Nephron (organoid): ENCODE measurements around the gene TRMT2B.
"Not testable (repeated sequence)": the region's sequence is repeated elsewhere in the genome, so short reads cannot be mapped to it uniquely, and the experiment has no call there.

Experiments
- H3K27ac Mint-ChIP-seq, 3 experiments: 2 replicates each; pipeline ENCODE4 v1.8.0; 2020; ENCODE audit warnings: mixed read lengths in 3 of 3, mild to moderate bottlenecking in 2 of 3, moderate library complexity in 1 of 3
- H3K27me3 Mint-ChIP-seq: 2 replicates; pipeline ENCODE4 v1.8.0; 2021; ENCODE audit warnings: low read depth, mild to moderate bottlenecking, moderate library complexity, mixed read lengths
- H3K36me3 Mint-ChIP-seq: 2 replicates; pipeline ENCODE4 v1.8.0; 2020; ENCODE audit warnings: low read depth, mixed read lengths
- H3K4me1 Mint-ChIP-seq: 2 replicates; pipeline ENCODE4 v1.8.0; 2020; ENCODE audit warnings: mixed read lengths
- H3K4me3 Mint-ChIP-seq, 3 experiments: 2 replicates each; pipeline ENCODE4 v1.8.0; 2020; ENCODE audit warnings: mild to moderate bottlenecking in 3 of 3, mixed read lengths in 3 of 3, moderate library complexity in 2 of 3
- H3K9me3 Mint-ChIP-seq: 2 replicates; pipeline ENCODE4 v1.8.0; 2020; ENCODE audit warnings: mixed read lengths
- TF ChIP-seq, protein P1 (sequence below), 3 experiments: fragments of 200-600 bp; sonication (generic); IDR thresholded peaks; one replicate each; pipeline ENCODE4 v1.5.0; 2021; ENCODE audit warnings: antibody characterized with exemption in 3 of 3; ENCODE audit not compliant: unreplicated experiment in 3 of 3

Gene TRMT2B

GRCh38 chrX:101022020-101022419 lies 29.9 kb downstream of the TRMT2B start:
- Mint-ChIP-seq H3K27ac (no peak overlapping the region), H3K4me3 (no peak overlapping the region), H3K27me3 (no peaks in the 10 kb centered on the region), H3K4me1 (no peaks in the 10 kb centered on the region), H3K9me3 (peaks cover 6% of the 10 kb centered on the region), H3K36me3 (peaks cover 28% of the 10 kb centered on the region)
- TF ChIP-seq, protein P1, sequence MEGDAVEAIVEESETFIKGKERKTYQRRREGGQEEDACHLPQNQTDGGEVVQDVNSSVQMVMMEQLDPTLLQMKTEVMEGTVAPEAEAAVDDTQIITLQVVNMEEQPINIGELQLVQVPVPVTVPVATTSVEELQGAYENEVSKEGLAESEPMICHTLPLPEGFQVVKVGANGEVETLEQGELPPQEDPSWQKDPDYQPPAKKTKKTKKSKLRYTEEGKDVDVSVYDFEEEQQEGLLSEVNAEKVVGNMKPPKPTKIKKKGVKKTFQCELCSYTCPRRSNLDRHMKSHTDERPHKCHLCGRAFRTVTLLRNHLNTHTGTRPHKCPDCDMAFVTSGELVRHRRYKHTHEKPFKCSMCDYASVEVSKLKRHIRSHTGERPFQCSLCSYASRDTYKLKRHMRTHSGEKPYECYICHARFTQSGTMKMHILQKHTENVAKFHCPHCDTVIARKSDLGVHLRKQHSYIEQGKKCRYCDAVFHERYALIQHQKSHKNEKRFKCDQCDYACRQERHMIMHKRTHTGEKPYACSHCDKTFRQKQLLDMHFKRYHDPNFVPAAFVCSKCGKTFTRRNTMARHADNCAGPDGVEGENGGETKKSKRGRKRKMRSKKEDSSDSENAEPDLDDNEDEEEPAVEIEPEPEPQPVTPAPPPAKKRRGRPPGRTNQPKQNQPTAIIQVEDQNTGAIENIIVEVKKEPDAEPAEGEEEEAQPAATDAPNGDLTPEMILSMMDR (IDR thresholded peaks at IDR 0.05; ENCODE audit: unreplicated experiment in 3 of 3) = no peak

GRCh38 chrX:101012031-101012430 lies 39.9 kb downstream of the TRMT2B start:
- H3K27me3 Mint-ChIP-seq, H3K4me3 Mint-ChIP-seq, H3K9me3 Mint-ChIP-seq, H3K4me1 Mint-ChIP-seq, H3K27ac Mint-ChIP-seq: not testable (repeated sequence)
- peaks cover 26% of the 10 kb centered on the region for H3K36me3 Mint-ChIP-seq

- Mint-ChIP-seq H3K4me1 (no peaks in the 10 kb centered on the region), H3K36me3 (peaks cover 14% of the 10 kb centered on the region), H3K27ac (no peak overlapping the region), H3K4me3 (no peak overlapping the region), H3K9me3 (peaks cover 8% of the 10 kb centered on the region), H3K27me3 (no peaks in the 10 kb centered on the region)
- TF ChIP-seq, protein P1 (IDR thresholded peaks at IDR 0.05; ENCODE audit: unreplicated experiment in 3 of 3) = no peak
These were observed 42.8 kb downstream of the TRMT2B start for GRCh38 chrX:101009090-101009489.

GRCh38 chrX:100999451-100999850 lies 52.5 kb downstream of the TRMT2B start:
- TF ChIP-seq, protein P1 (IDR thresholded peaks at IDR 0.05; ENCODE audit: unreplicated experiment in 3 of 3) = no peak
- H3K9me3 Mint-ChIP-seq = peaks cover 6% of the 10 kb centered on the region

DNA sequence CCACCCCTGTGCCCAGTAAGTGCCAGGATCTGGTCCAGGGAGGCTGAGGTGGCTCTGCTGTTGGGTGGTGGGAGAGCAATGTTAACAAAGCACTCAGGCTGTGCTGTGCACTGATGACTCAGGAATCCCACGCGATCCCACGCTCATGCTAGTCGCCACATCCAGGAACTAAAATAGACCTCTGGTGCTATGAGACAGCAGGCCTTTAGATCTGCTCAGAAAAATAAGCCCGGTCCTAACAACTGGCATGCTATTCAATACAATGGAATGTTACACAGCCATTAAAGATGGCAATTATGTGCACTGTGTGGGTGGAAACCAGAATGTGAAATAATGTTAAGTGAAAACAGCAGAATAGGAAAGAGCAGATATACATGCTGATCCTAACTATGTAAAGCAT lies 56.4 kb downstream of the TRMT2B start:
- H3K27ac Mint-ChIP-seq = no peak overlapping the region
- peaks cover 10% of the 10 kb centered on the region for H3K9me3 Mint-ChIP-seq
- H3K36me3 Mint-ChIP-seq = no peaks in the 10 kb centered on the region
- TF ChIP-seq, protein P1 (IDR thresholded peaks at IDR 0.05; ENCODE audit: unreplicated experiment in 3 of 3) = no peak
- H3K4me3 Mint-ChIP-seq = no peak overlapping the region
- no peaks in the 10 kb centered on the region for H3K4me1 Mint-ChIP-seq
- H3K27me3 Mint-ChIP-seq = no peaks in the 10 kb centered on the region

More at GRCh38 chrX:100999451-100999850, 52.5 kb downstream of the TRMT2B start:
- Mint-ChIP-seq H3K27ac (no peak overlapping the region), H3K36me3 (no peaks in the 10 kb centered on the region), H3K4me3 (no peak overlapping the region), H3K4me1 (no peaks in the 10 kb centered on the region), H3K27me3 (no peaks in the 10 kb centered on the region)

DNA sequence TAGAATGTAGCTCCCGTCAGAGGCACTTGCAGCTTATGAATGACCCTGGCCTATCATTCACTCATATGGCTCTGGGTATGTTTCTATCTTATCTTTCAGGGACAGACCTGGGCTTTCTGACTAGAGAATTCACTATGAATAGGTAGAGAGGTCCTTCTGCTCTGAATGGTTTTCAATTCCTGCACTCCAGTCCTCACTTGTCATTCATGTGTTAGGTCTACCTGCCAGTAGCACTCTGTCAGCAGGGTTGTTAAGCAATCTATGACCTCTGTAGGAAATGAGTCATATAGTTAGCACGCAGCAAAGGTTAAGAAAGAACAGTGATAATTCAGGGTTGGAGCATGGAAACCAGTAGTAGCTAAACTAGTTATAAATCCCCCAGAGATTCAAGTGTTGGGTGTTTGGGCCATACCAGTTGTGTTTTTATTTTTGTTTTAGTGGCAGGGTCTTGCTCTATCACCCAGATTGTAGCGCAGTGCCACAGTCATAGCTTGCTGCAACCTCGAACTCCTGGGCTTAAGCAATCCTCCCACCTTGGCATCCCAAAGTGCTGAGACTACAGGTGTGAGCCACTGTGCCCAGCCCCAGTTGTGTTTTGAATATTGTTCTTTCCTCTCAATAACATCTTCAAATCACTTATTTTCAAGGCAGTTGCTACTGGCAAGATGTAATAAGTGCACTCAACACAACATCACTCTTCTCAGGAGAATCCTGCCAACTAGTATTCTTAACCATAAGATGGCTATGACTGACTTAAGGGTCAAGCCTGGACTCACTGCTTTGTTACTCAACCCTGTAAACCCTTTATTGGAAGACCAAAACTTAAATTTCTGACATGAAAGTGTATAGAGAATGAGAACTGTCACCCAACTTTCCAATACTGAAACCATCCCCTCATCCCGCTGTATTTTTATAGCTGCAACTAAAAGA lies 57.3 kb downstream of the TRMT2B start:
- no peaks in the 10 kb centered on the region for H3K27me3 Mint-ChIP-seq
- peaks cover 10% of the 10 kb centered on the region for H3K9me3 Mint-ChIP-seq
- no peak overlapping the region for H3K27ac Mint-ChIP-seq
- H3K4me3 Mint-ChIP-seq = no peak overlapping the region
- no peaks in the 10 kb centered on the region for H3K4me1 Mint-ChIP-seq
- H3K36me3 Mint-ChIP-seq = no peaks in the 10 kb centered on the region
- TF ChIP-seq, protein P1 (IDR thresholded peaks at IDR 0.05; ENCODE audit: unreplicated experiment in 3 of 3) = no peak
